ENCODE results near the gene PPP2R2C.

Gene PPP2R2C

GRCh38 chr4:6489927-6490326 is 17.5 kb upstream of the PPP2R2C start:
- TF ChIP-seq GABPA (IDR thresholded peaks at IDR 0.05; ENCODE audit: low read depth) (no peak), SPI1 (IDR thresholded peaks at IDR 0.05; ENCODE audit: borderline replicate concordance, low read depth) (no peak), POLR2AphosphoS5 (IDR thresholded peaks at IDR 0.05; ENCODE audit: low read depth) (no peak)
- TF ChIP-seq, protein P1, sequence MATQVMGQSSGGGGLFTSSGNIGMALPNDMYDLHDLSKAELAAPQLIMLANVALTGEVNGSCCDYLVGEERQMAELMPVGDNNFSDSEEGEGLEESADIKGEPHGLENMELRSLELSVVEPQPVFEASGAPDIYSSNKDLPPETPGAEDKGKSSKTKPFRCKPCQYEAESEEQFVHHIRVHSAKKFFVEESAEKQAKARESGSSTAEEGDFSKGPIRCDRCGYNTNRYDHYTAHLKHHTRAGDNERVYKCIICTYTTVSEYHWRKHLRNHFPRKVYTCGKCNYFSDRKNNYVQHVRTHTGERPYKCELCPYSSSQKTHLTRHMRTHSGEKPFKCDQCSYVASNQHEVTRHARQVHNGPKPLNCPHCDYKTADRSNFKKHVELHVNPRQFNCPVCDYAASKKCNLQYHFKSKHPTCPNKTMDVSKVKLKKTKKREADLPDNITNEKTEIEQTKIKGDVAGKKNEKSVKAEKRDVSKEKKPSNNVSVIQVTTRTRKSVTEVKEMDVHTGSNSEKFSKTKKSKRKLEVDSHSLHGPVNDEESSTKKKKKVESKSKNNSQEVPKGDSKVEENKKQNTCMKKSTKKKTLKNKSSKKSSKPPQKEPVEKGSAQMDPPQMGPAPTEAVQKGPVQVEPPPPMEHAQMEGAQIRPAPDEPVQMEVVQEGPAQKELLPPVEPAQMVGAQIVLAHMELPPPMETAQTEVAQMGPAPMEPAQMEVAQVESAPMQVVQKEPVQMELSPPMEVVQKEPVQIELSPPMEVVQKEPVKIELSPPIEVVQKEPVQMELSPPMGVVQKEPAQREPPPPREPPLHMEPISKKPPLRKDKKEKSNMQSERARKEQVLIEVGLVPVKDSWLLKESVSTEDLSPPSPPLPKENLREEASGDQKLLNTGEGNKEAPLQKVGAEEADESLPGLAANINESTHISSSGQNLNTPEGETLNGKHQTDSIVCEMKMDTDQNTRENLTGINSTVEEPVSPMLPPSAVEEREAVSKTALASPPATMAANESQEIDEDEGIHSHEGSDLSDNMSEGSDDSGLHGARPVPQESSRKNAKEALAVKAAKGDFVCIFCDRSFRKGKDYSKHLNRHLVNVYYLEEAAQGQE (IDR thresholded peaks at IDR 0.05; ENCODE audit: insufficient replicate concordance, low read depth), result no peak
- TF ChIP-seq, protein P2, sequence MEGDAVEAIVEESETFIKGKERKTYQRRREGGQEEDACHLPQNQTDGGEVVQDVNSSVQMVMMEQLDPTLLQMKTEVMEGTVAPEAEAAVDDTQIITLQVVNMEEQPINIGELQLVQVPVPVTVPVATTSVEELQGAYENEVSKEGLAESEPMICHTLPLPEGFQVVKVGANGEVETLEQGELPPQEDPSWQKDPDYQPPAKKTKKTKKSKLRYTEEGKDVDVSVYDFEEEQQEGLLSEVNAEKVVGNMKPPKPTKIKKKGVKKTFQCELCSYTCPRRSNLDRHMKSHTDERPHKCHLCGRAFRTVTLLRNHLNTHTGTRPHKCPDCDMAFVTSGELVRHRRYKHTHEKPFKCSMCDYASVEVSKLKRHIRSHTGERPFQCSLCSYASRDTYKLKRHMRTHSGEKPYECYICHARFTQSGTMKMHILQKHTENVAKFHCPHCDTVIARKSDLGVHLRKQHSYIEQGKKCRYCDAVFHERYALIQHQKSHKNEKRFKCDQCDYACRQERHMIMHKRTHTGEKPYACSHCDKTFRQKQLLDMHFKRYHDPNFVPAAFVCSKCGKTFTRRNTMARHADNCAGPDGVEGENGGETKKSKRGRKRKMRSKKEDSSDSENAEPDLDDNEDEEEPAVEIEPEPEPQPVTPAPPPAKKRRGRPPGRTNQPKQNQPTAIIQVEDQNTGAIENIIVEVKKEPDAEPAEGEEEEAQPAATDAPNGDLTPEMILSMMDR (IDR thresholded peaks at IDR 0.05; ENCODE audit: insufficient read depth, low read length), result no peak
- no peaks in the 10 kb centered on the region for H3K27me3 ChIP-seq (ENCODE audit: insufficient read depth, poor library complexity, severe bottlenecking)
- no peak for DNase-seq (ENCODE audit: low read depth in 1 of 2, low spot score in 1 of 2)
- no peak overlapping the region for H3K27ac ChIP-seq (replicated peaks)
- H3K4me3 ChIP-seq (replicated peaks; ENCODE audit: insufficient read depth, low read length), result no peak overlapping the region

DNA sequence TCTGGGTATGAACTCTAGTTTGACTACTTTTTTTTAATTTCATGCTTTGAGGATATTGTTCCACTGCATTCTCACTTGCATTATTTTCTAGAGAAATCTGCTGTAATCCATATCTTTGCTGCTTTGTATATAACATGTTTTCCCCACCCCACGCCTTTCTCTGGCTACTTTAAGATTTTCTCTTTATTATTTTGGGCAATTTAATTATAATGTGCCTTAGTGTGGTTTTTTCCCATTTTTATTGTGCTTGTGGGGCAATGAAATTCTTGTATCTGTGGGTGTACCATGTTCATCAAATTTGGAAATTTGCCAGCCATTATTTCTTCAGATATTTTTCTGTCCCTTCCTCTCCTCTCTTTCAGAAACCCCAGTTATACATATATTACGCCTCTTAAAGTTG is 15.1 kb upstream of the PPP2R2C start:
- Histone ChIP-seq H3K27me3 (ENCODE audit: insufficient read depth, poor library complexity, severe bottlenecking) (no peaks in the 10 kb centered on the region), H3K27ac (replicated peaks) (no peak overlapping the region), H3K4me3 (replicated peaks; ENCODE audit: insufficient read depth, low read length) (no peak overlapping the region)
- DNase-seq (ENCODE audit: low read depth in 1 of 2, low spot score in 1 of 2), result no peak
- TF ChIP-seq, protein P1 (IDR thresholded peaks at IDR 0.05; ENCODE audit: insufficient replicate concordance, low read depth), result no peak
- TF ChIP-seq SPI1 (IDR thresholded peaks at IDR 0.05; ENCODE audit: borderline replicate concordance, low read depth) (no peak), POLR2AphosphoS5 (IDR thresholded peaks at IDR 0.05; ENCODE audit: low read depth) (no peak), GABPA (IDR thresholded peaks at IDR 0.05; ENCODE audit: low read depth) (no peak)
- TF ChIP-seq, protein P2 (IDR thresholded peaks at IDR 0.05; ENCODE audit: insufficient read depth, low read length), result no peak

- Histone ChIP-seq H3K4me3 (replicated peaks; ENCODE audit: insufficient read depth, low read length) (no peak overlapping the region), H3K27me3 (ENCODE audit: insufficient read depth, poor library complexity, severe bottlenecking) (no peaks in the 10 kb centered on the region), H3K27ac (replicated peaks) (no peak overlapping the region)
- TF ChIP-seq GABPA (IDR thresholded peaks at IDR 0.05; ENCODE audit: low read depth) (no peak), POLR2AphosphoS5 (IDR thresholded peaks at IDR 0.05; ENCODE audit: low read depth) (no peak), SPI1 (IDR thresholded peaks at IDR 0.05; ENCODE audit: borderline replicate concordance, low read depth) (no peak)
- TF ChIP-seq, protein P2 (IDR thresholded peaks at IDR 0.05; ENCODE audit: insufficient read depth, low read length), result no peak
- TF ChIP-seq, protein P1 (IDR thresholded peaks at IDR 0.05; ENCODE audit: insufficient replicate concordance, low read depth), result no peak
- no peak for DNase-seq (ENCODE audit: low read depth in 1 of 2, low spot score in 1 of 2)
Measured at GRCh38 chr4:6480534-6481088, 8.2 kb upstream of the PPP2R2C start.

Measured in HL-60 (cell line).